Limb (tissue), 2 donors: ENCODE data around the gene BRD2.

Experiments used
- DNase-seq, 2 donors: peaks; one replicate each; pipeline ENCODE4 v3.0.0-alpha.2; 2016; ENCODE audit errors: extremely low spot score in 2 of 2

Gene BRD2

GRCh38 chr6:32972353-32973143 lies 4.2 kb downstream of the BRD2 start:
- DNase-seq, result no peak

GRCh38 chr6:32973144-32974015 lies 5.0 kb downstream of the BRD2 start:
- peak in 1 of 2 donors; percentile 61 for DNase-seq

- peak in 1 of 2 donors; percentile 31 for DNase-seq
Measured at GRCh38 chr6:32974016-32974333, 5.6 kb downstream of the BRD2 start.

GRCh38 chr6:32974541-32975308 lies 6.3 kb downstream of the BRD2 start:
- DNase-seq, result no peak

- DNase-seq, result no peak
Measured at GRCh38 chr6:32975886-32976285, 7.5 kb downstream of the BRD2 start.

GRCh38 chr6:32976334-32977069 lies 8.1 kb downstream of the BRD2 start:
- no peak for DNase-seq

- DNase-seq, result no peak
Measured at GRCh38 chr6:32977272-32977952, 9.0 kb downstream of the BRD2 start.

GRCh38 chr6:32977953-32978324 lies 9.5 kb downstream of the BRD2 start:
- DNase-seq, result no peak

- no peak for DNase-seq
Measured at GRCh38 chr6:32979720-32980487, 11.5 kb downstream of the BRD2 start.

- no peak for DNase-seq
Measured at GRCh38 chr6:32980488-32981038, 12.2 kb downstream of the BRD2 start.

GRCh38 chr6:32982084-32982701 lies 13.8 kb downstream of the BRD2 start:
- no peak for DNase-seq

GRCh38 chr6:32982702-32983492 lies 14.5 kb downstream of the BRD2 start:
- DNase-seq, result no peak

- DNase-seq, result no peak
Measured at GRCh38 chr6:32983493-32983848, 15.1 kb downstream of the BRD2 start.

- no peak for DNase-seq
Measured at GRCh38 chr6:32983964-32984621, 15.7 kb downstream of the BRD2 start.

GRCh38 chr6:32984622-32985389 lies 16.4 kb downstream of the BRD2 start:
- DNase-seq, result peak; percentile 88

GRCh38 chr6:32989368-32989767 lies 21.0 kb downstream of the BRD2 start:
- DNase-seq, result no peak

- no peak for DNase-seq
Measured at GRCh38 chr6:32991972-32992371, 23.6 kb downstream of the BRD2 start.
